HG03064 (cell line): ENCODE results near the gene MOV10L1.
"Not testable (repeated sequence)": the region's sequence is repeated elsewhere in the genome, so short reads cannot be mapped to it uniquely, and the experiment has no call there.

Experiments used
- ATAC-seq: cut with Tn5 transposase; IDR thresholded peaks from one replicate; pipeline ENCODE4 v1.9.1; 2021; ENCODE audit warnings: low read depth; ENCODE audit not compliant: unreplicated experiment

The MOV10L1 gene

DNA sequence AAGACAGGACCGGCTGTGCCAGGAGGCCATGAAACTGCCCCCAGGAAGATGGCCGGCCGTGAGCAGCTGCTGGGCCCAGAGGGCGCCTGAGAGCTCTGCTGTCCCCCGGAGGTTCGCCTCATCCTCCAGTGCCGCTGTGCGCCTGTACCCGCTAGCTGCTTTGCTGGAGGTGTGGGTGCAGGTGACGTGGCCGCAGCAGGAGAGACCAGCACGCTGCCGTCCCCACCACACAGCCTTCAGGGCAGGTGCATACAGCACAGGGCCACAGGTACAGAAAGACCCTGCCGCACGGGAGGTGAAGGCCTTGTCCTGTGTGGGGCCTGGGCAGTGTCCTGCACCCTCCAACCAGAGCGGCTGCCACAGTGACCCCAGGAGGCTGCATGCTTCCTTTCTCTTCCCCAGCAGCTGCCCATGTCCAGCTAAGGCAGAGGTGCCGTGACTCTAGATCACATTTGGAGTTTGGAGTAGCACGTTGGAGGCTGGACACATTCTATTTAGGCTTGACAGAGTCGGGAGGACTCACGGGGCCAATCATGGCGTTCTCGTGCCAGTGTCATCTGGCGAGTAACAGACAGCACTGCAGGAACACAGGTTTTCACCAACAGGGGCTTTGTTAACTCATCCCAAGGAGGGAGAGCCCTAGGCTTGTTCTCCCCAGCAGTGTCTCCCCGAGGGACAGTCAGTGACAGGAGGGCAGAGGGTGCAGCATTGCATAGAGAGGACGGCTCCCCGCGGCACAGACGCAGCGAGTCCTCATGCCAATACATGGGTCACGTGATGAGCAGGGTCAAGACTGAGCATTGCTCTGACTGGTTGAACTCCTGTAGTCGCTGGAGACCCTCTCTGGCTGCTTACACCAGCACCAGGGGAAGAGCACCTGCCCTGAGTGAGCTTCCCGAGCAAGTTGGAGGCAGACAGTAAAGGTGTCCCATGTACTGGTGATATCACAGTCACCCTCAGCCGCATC is 62.0 kb downstream of the MOV10L1 start:
- no peak for ATAC-seq

DNA sequence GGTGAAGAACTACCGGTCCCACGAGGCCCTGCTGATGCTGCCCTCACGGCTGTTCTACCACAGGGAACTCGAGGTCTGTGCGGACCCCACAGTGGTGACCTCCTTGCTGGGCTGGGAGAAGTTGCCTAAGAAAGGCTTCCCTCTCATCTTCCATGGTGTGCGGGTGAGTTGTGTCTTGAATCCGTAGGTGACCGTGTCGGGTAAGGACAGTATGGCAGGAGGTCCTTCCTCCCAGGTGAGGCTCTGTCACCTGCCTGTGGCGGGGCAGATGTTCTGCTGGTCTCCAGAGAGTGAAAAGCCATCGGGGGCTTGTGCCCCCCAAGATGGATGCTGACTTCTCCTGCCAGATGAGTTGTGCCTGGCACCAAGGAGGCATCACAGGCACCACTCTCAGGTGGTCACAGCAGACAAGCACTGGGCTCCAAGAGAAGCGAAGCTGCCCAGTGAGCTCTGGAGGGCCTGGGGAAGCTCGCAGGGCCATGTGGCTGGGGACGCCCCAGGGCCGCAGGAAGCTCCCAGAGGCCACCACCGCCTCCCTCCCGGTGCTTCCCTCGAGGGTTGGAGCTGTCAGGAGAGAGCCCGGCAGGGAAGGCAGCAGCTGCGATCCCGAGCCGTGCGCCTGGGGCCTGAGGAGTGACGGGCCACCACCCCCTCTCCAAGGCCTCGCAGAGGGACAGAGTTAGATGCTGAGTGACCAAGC is 63.4 kb downstream of the MOV10L1 start:
- ATAC-seq: no peak

DNA sequence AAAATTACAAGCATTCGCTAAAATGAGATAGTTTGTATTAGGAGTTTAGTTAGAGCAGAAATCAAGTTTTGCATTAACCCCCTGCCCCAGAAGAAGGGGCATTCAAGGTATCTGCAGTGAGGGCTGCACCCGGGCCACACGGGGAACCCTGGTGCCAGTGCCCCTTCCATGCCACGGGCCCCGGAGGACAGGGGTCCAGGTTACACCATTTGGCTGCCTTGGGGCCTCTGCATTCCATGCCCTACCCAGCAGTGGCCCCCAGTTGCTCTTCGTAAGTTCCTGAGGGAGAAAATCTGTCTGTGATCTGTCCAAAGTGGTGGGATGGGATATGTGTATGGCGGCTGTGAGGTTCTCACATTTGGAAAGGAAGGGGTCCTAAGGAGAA is 63.9 kb downstream of the MOV10L1 start:
- no peak for ATAC-seq

DNA sequence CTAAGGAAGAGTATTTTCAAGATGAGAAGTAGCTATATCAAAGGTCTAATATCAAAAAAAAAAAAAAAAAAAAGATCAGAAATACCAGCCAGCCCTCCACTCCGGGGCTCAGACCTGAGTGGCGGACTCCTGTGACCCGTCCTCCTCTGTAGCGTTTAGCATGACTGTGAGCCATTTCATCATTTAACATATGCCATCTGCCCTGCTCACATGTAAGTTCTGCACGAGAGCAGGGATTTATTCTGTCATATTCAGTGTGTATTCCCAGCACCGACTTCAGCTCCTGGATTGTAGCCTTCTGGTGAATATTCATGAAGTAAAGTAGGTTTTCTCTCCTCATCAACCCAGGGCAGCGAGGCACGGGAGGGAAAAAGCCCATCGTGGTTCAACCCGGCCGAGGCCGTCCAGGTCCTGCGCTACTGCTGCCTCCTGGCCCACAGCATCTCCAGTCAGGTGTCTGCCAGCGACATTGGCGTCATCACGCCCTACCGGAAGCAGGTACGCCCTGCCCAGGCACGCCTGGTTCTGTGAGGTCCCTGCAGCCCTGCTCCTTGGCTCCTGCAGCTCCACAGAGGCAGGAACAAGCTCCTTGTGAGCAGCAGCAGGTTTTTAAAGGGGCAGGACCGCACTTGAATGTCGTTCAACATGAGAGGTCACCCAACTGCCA is 68.0 kb downstream of the MOV10L1 start:
- no peak for ATAC-seq

DNA sequence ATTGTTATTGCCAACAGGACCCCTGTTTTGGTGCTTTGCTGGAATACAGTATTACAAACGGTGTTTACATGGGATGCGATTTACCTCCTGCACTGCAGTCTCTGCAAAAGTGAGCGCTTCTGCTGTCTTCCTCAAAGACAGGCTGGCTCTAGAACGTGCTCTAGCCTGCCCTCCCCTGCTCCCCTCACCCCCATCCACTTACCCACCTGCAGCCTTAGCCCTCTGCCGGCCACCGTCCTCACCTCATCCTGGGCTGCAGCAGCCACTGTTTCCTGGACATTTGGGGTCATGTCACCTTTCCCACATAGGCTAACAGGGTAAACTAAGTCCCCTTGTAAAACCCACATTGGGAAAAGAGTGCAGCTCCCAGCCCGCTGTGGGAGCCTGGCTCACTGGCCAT is 71.1 kb downstream of the MOV10L1 start:
- ATAC-seq: no peak

DNA sequence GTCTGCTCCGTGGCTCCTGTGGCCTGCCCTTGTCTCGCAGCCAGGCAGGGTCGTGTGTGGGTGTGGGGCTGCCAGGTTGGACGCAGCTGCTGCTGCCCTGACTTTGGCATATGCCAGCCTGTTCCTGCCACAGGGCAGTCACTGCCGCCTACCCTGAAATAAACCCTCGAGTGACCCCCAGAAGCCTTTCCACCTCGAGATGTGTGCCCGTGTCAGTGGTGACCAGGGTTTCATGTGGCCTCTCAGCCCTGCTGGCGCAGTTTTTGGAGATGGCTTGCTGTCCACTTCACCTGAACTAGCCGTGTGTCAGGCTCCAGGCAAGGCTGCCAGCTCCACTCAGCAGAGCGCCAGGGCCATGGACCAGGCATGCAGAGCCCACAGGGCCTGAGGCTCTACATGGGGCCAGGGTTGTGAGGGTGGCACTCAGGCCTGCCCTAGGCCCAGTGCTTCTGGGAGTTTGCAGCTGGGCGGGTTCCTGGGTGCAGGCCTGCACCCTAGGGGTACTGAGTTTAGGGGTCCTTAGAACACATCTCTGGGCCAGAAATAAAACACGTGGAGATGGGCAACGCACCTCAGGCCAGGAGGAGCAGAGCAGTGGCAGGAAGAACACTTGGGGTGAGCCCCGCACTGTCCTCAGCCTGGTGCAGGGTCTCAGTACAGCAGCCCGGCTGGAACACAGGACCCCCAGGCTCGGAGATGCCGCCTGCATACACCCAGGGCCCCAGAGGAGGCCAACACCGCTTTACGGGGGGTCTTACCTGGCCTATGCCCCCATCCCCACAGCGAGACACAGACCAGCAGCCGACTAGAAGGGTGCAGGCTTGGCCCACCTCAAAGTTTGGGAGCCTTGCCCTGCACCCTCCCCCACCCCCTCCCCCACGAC is 71.9 kb downstream of the MOV10L1 start:
- no peak for ATAC-seq

DNA sequence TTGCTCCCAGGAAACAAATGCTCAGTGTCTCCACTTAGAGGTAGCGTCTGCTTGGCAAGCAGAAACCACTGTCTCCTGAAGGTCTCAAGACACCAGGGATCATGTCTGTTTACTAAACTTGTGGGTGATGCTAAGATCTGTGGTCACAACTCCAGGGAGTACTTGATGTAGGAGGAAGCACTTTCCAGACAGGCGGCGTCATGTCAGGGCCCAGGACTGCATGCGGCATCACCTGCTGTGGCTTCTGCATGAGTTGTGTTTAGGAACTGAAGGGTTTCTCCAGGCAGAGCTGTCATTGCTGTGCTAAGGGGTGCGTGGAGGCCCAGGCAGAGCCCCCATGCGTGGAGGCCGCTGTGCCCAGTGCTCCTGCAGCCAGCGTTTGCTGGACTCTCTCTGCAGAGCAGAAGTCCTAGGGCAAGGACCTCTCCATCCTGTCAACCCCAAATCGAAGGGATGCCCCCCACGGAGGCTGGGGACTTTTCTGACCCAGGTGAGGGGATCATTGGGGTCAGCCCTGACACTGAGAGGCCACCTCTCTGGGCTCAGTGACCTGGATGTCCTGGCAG is 72.7 kb downstream of the MOV10L1 start:
- ATAC-seq: no peak

DNA sequence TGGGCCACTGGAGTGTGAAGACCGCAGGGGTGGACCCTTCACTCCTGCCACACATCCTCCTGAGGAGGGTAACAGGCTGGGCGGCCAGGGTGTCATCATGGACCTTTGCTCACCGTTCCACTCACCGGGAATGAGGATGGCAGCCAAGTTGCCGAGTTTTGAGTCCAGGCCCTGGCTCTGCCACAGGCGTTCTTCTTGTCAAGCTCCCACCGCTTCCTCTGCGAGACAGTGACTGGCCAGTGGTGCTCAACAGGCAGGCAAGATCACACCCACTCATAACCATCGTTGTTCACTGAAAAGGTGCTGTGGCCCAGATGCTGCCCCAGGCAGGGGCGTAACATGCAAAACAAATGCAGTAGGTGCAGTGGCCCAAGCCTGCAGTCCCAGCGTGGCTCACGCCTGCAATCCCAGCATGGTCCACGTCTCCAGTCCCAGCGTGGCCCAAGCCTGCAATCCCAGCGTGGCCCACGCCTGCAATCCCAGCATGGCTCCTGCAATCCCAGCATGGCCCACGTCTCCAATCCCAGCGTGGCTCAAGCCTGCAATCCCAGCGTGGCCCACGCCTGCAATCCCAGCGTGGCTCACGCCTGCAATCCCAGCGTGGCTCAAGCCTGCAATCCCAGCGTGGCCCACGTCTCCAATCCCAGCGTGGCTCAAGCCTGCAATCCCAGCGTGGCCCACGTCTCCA is 75.8 kb downstream of the MOV10L1 start:
- ATAC-seq: no peak

DNA sequence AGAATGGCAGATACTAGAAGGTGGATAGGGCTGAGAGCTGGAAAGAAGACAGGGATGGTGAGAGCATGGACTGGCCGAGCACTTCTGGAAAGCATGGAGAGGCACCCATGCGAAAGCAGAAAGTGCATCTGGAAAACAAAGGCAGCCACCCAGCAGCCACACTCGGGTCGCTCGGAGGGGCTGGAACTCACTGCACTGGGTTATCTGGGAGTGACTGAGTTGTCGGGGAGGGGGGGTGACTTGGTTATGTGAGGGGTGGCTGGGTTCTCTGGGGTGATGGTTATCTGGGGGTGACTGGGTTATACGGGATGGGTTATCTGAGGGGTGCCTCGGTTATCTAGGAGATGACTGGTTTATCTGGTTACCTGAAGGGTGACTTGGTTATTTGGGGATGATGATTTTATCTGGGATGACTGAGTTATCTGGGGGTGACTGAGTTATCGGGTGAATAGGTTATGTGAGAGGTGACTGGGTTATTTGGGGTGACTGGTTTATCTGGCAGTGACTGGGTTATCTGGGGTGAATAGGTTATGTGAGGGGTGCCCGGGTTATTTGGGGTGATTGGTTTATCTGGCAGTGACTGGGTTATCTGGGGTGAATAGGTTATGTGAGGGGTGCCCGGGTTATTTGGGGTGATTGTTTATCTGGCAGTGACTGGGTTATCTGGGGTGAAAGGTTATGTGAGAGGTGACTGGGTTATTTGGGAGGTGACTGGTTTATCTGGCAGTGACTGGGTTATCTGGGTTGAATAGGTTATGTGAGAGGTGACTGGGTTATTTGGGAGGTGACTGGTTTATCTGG is 78.1 kb downstream of the MOV10L1 start:
- no peak for ATAC-seq

DNA sequence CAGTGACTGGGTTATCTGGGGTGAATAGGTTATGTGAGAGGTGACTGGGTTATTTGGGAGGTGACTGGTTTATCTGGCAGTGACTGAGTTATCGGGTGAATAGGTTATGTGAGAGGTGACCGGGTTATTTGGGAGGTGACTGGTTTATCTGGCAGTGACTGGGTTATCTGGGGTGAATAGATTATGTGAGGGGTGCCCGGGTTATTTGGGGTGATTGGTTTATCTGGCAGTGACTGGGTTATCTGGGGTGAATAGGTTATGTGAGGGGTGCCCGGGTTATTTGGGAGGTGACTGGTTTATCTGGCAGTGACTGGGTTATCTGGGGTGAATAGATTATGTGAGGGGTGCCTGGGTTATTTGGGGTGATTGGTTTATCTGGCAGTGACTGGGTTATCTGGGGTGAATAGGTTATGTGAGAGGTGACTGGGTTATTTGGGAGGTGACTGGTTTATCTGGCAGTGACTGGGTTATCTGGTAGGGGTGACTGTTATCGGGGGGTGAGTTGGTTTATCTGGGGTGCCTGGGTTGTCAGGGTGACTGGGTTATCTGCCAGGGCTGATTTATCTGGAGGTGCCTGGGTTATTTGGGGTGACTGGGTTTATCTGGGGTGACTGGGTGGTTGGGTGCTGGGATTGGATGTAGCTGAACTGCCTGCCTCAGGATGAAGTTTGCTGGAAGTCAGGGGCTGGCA is 78.8 kb downstream of the MOV10L1 start:
- not testable (repeated sequence) for ATAC-seq

DNA sequence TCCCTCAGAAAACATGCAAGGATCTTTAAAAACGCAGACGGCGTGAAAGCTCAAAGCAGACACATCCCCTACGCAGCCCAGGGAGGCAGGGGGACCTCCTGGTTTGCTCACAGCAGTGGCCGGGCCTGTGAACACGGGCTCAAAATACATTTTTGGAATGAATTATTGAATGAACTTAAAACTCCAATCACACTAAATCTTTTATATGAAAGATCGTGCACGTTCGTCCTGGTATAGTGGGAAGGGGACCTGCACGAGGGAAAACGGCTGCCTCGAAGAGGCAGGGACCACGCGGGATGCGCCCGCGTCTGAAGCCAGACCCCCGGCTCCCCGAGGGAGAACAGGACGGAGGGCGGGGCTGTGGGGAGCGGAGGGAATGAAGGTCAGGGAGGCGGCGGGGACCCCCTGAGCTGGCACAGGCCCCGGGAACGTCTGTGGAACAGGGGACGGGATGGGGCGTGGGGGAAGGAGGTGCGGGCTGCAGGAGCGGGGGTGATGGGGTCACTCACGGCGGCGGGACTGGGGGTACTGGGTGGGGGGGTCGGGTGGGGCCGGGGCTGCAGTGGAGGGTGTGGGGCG is 79.5 kb downstream of the MOV10L1 start:
- ATAC-seq: no peak

DNA sequence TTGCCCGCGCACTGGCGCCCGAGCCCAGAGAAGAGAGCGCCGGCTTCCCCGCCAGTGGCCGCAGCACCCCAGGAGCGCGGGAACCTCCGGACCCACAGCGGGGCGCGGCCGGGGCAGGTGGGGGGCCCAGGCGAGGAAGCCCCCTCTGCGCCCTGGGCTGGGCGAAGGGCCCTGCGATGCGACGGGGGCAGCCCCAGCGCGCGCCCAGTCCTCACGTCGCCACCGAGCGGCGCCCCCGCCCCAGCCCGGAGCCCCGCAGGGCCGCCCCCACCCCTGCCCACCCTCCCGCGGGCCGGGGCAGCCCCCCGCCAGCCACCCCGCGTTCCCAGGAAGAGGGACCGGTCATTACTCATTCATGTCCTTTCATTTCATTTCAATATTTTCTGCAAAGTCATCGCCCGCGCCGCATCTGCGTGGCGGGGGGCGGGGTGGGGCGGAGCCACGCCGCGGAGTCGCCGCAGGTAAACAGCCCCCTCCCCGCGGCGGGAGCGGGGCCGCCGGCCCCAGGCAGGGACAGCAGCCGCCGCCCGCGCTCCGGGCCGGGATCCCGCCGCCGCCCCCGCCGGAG is 80.1 kb downstream of the MOV10L1 start:
- ATAC-seq: no peak

DNA sequence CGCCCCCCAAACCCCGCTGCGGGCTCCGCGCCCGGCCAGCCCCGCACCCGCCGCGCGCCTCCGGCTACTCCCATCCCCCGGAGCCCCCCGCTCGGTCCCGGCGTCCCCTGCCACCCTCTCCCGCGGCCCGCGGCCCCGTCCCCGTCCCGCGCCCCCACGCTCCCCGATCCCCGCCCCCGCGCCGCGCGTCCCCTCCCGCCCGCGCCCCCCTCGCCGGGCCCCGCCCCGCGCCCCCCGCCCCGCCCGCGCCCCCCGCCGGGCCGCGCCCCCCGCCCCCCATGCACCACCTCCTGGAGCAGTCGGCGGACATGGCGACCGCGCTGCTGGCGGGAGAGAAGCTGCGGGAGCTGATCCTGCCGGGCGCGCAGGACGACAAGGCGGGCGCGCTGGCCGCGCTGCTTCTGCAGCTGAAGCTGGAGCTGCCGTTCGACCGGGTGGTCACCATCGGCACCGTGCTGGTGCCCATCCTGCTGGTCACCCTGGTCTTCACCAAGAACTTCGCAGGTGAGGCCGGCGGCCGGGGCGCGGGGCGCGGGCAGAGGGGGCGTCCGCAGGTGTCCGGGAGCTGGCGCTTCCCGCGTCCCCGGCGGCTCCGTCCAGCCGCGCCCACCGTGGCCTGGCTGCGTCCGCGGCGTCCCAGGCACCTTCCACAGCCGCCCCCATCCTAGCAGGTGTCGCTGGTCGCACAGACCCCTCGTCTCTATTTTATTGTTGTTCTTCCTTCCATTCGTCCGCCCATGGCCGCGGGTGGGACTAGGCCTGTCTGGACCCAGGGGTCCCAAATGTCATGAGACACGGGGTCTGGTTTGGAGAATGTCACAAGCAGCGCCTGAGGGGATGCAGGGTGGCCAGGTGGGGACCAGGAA is 80.9 kb downstream of the MOV10L1 start, which contains the start of gene PANX2:
PANX2 (plus strand) TSS at position 279 of the 866 bp plus-strand sequence; CDS start at position 279, 0 bp downstream.
- no peak for ATAC-seq

DNA sequence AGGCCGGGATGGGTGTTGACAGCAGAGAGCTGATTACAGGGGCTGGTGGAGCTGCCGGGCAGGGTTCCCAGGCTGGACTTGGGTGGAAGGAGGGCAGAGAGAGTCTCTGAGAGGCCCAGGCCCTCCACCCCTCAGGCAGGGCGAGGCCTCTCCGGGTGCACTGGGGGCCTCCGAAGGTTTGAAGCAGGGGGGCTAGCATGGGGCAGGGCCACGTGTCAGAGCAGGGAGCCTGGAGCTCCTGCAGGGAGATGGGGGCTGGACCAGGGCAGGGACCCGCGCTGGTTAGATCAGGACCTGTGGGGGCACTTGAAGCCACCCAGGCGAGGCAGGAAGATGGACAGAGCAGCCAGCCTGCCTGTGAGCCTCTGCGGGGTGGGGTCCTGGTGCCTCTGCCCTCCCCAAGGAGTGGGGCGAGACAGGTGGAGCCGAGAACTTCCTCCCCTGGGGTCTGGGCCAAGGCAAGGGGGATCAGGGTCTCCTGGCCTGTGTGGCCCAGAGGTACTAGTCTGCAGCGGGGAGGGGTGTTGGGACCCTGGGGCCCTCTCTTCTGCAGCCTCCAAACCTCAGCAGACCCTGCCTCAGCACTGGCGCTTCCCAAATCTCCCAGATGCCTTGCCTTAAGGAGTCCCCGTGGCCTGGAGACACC is 81.6 kb downstream of the MOV10L1 start:
- ATAC-seq: no peak

DNA sequence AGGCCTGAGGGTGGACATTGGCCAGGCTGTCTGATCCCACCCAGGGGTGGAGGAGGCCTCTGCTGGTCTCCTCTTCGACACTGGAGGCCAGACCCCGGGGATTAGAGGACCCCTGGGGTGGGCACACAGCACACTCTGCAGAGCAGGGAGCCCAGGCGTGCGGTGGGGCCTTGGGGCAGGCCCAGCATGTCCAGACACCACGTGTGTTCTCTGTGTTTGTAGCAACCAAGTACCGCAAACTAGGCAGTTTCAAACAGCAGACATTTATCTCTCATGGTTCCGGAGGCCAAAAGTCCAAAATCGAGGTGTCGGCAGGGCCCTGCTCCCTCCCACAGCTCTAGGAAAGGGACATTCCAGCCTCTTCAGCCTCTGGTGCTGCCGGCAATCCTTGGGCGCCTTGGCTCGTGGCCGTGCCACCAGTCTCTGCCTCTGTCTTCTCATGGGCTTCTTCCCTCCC is 82.2 kb downstream of the MOV10L1 start:
- no peak for ATAC-seq
